Measurements from ENCODE around the gene NUP210L.
A peak's percentile ranks its signal among the peaks of the same experiment; 100 is the strongest.

- peak; percentile 81 for TF ChIP-seq POLR2A (IDR thresholded peaks at IDR 0.05; ENCODE audit: low read length)
- TF ChIP-seq GATA1 (IDR thresholded peaks at IDR 0.05; ENCODE audit: low read depth, low read length), result no peak
Observed at GRCh38 chr1:154157520-154158306, 2.8 kb upstream of the NUP210L start.
